GM12872 (cell line): ENCODE measurements around the gene PLXNB1.

ENCODE experiments used
- CTCF ChIP-seq: IDR thresholded peaks from 3 replicates; pipeline ENCODE4 v1.5.1; 2011; ENCODE audit warnings: low read depth, mild to moderate bottlenecking, low read length, moderate library complexity; ENCODE audit not compliant: insufficient read depth

PLXNB1 gene

GRCh38 chr3:48371651-48372376 is 58.1 kb downstream of the PLXNB1 start, which contains the start of gene FBXW12:
Gene FBXW12, plus strand, starts transcription at chr3:48372219. Its CDS starts 549 bp downstream, at chr3:48372768.
- no peak for TF ChIP-seq CTCF

- TF ChIP-seq CTCF, result no peak
Measured at GRCh38 chr3:48370333-48370713, 59.6 kb downstream of the PLXNB1 start.

DNA sequence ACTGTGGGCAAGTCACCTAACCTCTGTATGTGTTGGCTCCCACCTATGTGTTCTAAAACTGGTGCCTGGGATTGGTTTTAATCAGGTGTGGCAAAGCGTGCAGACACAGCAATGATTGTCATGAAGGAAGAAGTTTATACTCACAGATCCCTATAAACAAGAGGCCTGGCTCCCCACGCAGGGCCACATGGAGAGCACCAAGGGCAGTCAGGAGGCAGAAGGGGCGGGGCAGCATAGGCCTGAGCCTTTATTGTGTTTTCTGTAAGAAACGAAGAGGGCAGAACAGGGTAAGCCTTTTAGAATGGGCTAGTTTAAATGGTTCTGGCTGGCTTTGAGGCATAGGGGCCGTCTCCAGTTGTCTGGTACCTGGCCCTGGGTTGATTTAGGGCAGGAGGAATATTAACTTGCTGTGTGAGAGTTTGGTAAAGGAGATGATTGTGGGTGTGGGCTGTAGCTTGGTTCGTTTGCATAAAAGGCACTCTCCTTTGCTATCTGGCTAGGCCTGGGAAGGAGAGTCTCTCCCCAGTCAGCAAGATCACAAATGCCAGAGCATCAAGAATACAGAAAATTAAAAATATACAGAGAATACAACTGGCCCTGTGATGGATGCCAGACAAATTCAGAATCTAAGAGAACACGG is 60.1 kb downstream of the PLXNB1 start:
- no peak for TF ChIP-seq CTCF

- TF ChIP-seq CTCF, result no peak
Measured at GRCh38 chr3:48367201-48367600, 62.7 kb downstream of the PLXNB1 start.

DNA sequence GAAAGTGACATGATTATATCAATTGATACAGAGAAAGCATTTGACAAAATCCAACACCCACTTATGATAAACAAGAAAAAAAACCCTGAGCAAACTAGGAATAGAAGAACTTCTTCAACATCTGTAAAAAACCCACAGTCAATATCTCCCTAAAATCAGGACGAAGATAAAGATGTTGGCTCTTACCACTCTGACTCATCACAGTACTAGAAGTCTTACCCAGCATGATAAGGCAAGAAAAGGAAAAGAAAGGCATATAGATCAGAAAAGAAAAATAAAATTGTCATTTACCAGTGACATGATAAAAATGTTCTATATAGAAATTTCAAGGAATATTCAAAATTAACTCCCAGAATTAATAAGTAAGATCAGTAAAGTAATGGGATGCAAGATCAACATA is 65.0 kb downstream of the PLXNB1 start:
- no peak for TF ChIP-seq CTCF

DNA sequence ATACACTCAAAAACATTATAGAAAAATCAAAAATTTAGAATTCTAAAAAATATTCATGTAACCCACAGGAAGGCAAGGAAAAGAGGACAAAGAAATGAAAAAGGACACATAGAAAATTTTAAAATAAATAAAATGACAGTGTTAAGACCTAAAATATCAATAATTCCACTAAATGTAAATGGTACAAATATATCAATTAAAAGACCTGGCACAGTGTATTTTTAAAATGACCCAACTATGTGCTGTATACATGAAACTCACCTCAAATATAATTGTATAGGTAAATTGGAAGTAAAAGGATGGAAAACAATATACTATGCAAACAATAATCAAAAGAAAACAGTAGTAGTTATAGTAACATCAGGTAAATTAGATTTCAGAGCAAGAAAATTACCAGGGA is 68.0 kb downstream of the PLXNB1 start:
- TF ChIP-seq CTCF, result no peak

GRCh38 chr3:48356419-48356818 is 73.5 kb downstream of the PLXNB1 start:
- TF ChIP-seq CTCF, result no peak
